ENCODE measurements around the gene VAMP2.
A peak's percentile ranks its signal among the peaks of the same experiment; 100 is the strongest.

The VAMP2 gene

GRCh38 chr17:8122924-8123694 is 39.6 kb downstream of the VAMP2 start:
- DNase-seq = peak in 1 of 2 donors; percentile 56

GRCh38 chr17:8122422-8122923 is 40.3 kb downstream of the VAMP2 start:
- peak in 1 of 2 donors; percentile 9 for DNase-seq

GRCh38 chr17:8121681-8122421 is 40.9 kb downstream of the VAMP2 start:
- peak in 1 of 2 donors; percentile 58 for DNase-seq

GRCh38 chr17:8121407-8121680 is 41.4 kb downstream of the VAMP2 start:
- DNase-seq = no peak

GRCh38 chr17:8120520-8121406 is 42.0 kb downstream of the VAMP2 start:
- peak; percentile 69 to 78 for DNase-seq

DNA sequence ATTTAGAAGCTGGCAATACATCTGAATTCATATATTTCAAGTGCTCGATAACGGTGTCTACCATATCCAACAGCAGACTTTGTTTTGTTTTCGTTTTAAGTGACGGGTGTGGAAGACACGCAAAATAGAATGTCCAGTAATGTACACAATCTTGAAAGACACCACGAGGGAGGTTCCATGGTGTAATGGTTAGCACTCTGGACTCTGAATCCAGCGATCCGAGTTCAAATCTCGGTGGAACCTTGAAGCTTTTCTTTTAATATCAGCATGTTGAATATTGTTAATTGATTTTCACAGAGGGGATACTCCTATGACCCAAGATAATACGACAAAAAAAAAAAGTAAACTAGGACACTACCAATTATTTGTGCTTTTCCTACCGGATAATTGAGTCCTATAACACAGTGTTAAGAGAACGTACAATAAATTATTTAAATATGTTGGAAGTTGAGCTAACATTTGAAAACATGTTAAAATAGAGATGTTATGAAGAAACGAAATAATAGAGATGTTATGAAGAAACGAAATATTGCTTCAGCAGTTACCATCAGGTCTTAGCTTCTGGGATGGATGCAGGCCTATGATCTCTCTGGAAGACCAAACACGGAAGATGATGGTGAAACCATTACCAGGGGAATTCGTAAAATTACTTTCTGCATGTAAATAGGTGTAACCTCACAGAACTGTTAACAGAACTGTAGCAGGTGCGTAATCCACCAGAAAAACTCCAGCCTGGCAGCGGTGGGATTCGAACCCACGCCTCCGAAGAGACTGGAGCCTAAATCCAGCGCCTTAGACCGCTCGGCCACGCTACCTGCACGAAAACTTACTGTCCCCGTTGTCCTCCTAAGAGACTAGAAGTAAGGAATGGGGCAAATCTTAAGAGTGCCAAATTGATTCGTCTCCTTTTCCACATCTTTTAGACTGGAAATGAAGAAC is 42.9 kb downstream of the VAMP2 start:
- DNase-seq = peak; percentile 88 to 95

GRCh38 chr17:8118769-8119580 is 43.8 kb downstream of the VAMP2 start:
- peak; percentile 82 to 91 for DNase-seq

DNA sequence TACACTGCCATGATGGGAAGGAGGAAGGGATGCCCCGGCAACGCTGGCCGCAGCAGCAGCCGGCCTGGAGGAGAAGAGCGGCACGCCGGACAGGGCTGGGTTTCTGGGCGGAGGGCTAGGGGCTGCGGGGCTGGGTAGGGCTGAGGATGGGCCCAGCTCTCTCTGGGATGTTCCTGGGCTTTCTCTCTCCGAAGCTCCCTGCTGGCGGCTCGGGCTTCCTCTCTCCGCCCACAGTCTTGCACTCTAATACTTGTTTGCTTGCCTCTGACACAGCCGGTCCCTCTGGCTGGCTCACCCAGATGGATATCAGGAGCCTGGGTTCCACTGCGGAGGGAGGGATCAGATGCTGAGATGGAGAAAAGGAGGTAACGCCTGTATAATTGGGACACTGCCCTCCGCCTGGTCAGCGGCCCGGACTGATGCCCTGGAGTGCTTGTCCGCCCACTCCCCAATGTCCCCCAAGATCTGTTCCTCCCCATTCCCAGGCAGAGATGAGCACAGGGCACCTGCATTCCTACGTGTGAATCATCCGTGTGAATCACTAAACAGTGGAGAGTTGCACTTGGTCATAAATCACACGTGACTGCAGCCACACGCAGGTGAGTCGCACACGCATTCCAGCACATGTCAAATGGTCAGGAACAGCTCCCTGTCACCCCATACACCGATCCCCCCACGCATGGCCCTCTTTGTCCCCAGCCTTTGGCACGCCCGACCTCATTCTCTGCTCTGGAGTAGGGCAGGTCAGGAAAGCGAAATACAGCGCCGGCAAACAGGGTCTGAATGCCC is 44.6 kb downstream of the VAMP2 start, which contains the start of gene ALOXE3:
TSS of gene ALOXE3 (minus strand) at position 535 of the 789 bp plus-strand sequence. CDS start at position 11, 524 bp downstream.
- DNase-seq = no peak

DNA sequence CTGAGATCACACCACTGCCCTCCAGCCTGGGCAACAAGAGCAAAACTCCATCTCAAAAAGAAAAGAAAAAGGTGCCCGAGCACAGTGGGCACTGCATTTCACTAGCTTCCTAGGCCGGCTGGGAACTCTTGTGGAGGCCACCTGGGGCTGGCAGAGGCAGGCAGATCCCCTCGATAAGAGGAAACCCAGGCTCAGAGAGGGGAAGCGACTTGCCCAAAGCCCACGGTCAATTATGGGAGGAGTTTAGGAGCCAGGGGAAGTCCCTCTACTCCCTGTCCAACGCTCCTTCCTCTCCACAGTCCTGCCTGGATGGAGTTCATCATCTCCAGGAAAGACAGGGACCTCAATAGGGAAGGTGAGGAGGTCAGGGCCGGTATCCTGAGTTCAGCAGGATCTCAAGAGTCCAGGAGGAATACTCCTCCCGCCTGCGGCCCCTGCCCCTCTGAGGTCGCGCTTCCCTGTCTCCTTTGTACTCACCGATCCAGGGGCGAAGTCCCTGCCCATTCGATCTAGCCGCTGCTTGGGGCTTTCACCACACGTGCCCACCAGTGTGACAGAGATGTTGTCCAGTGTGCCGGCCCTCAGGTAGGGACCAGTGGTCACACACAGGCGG is 45.3 kb downstream of the VAMP2 start:
- DNase-seq = no peak

DNA sequence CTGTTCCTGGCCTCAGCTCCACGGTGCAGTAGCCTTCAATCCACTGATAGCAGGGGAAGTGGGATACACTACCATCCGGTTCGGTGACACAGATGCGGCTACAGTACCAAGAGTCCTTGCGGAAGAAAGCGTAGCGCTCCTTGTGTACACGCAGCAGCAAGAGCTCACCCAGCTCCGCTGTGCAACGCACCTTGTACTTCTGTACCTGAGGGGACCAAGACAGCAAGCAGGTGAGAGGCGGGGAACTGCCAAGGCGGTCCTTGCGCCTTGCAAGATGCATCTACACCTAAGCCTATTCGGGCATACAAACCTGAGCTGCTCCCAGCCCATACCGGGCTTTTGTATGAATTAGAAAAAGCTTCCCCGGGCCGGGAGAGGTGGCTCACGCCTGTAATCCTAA is 46.0 kb downstream of the VAMP2 start:
- DNase-seq = no peak

GRCh38 chr17:8110907-8111306 is 51.8 kb downstream of the VAMP2 start:
- DNase-seq = no peak

GRCh38 chr17:8110456-8110804 is 52.3 kb downstream of the VAMP2 start:
- no peak for DNase-seq

GRCh38 chr17:8109661-8110455 is 52.9 kb downstream of the VAMP2 start:
- peak; percentile 75 to 85 for DNase-seq
